NCI-H460 (cell line): ENCODE data around the gene SMYD3. TPM values are rescaled to one million over a fixed set of nuclear protein-coding genes. Genes with fewer than 3 reads are reported as not detected.
"Not testable (repeated sequence)": the region's sequence is repeated elsewhere in the genome, so short reads cannot be mapped to it uniquely, and the experiment has no call there.

Experiments used
- DNase-seq: peaks from one replicate; pipeline ENCODE4 v3.0.0-alpha.2; 2016; ENCODE audit warnings: low read depth; ENCODE audit errors: extremely low read depth
- total RNA-seq: library from RNA; depleted of rRNA; stranded (reverse); fragments of >200 nt; shearing (Covaris generic); gene quantifications from 2 replicates; pipeline ENCODE4 v1.2.3, GENCODE V29; 2014

The SMYD3 gene
- total RNA-seq, 1 experiment from 2014 or later: 348 TPM

DNA sequence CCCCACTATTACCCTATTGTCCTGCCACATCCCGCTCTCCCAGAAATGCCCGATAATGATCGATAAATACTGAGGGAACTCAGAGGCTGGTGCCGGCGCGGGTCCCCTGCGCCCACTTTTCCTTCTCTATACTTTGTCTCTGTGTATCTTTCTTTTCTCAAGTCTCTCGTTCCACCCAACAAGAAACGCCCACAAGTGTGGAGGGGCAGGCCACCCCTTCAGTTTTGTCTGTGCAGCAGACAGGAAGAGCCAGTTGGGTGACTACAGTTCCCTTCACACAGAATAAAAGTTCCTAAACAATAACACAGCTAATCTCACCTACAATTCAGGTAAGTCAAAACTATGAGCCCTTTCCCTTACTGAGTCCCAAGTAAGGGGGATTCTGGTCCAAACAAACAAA is 423.7 kb downstream of the SMYD3 start:
- DNase-seq: no peak

DNA sequence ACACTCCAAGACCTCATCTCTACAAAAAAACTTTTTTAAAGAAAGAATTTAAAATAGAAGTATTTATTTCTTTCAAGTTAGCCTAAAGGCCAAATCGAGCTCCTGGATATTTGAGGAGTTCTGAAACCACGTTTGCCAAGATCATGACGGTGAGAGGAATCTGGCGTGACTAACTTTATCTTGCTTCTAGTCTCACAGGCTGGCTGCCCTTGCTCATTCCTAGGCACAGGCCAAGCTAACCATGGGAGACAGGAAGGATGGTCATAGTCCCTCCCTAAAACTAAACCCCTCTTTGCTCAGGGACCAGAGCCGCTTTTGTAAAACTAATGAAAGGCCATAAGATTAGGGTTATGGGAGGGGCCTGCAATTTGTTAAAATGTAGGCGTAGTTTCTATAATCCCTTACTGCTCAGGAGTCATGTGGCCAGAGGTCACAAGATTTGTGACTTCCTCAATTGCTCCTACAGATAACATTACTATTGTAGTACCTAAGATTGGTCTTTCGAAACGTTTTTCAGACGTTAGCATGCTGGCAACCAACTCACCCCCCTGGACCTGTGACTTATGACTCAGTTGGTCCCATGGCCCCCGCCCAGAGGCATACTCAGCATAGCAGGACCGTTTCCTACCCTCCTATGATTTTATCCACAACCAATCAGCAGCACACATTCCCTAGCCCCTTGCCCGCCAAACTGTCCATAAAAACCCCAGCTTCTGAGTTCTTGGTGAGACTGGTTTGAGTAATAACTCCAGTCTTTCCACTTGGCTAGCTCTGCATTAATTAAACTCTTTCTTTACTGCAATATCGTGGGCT is 425.0 kb downstream of the SMYD3 start:
- no peak for DNase-seq

DNA sequence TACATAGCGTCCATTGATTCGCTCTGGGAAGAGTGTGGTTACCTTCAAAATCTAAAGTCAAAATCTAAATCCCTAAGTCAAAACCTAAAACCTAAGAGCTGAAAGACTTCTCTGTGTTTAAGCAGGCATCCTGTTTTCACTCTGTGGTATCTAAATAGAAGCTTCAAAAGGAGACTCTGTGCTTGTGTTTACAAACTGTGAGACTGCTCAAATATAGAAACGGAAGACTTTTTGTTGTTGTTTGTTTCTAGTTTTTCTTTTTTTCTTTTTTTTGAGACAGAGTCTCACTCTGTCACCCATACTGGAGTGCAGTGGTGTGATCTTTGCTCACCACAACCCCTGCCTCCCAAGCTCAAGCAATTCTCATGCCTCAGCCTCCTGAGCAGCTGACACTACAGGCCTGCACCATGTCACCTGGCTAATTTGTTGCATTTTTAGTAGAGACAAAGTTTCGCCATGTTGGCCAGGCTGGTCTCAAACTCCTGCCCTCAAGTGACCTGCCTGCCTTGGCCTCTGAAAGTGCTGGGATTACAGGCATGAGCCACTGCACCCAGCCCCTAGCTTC is 425.9 kb downstream of the SMYD3 start:
- DNase-seq: no peak

DNA sequence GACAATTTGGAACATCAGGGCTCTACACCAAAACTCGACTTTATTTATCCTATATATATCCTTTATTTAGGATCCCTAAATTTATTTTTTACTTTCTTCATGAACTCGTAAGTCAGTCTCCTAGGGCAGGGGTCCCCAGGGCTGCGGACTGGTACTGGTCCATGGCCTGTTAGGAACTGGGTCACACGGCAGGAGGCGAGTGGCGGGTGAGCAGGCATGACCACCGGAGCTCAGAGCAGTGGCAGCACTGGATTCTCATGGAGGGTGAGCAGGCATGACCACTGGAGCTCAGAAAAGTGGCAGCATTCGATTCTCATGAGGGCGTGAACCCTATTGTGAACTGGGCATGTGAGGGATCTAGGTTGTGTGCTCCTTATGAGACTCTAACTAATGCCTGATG is 427.0 kb downstream of the SMYD3 start:
- DNase-seq: no peak

DNA sequence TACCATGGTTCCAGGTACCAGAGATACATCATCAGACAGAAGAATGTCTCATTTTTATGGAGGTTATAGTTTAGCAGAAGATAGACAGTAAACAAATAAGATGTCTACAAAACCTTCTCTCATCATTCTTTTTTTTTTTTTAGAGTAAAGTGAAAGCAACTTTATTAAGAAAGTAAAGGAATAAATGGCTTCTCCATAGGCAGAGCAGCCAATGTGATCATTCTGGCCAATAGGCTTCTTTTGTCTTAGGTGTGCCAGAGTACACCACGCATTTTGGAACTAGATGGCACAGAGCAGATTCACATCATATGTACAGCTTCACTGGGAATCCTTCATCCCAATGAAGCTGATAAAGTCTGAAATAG is 428.2 kb downstream of the SMYD3 start:
- no peak for DNase-seq

DNA sequence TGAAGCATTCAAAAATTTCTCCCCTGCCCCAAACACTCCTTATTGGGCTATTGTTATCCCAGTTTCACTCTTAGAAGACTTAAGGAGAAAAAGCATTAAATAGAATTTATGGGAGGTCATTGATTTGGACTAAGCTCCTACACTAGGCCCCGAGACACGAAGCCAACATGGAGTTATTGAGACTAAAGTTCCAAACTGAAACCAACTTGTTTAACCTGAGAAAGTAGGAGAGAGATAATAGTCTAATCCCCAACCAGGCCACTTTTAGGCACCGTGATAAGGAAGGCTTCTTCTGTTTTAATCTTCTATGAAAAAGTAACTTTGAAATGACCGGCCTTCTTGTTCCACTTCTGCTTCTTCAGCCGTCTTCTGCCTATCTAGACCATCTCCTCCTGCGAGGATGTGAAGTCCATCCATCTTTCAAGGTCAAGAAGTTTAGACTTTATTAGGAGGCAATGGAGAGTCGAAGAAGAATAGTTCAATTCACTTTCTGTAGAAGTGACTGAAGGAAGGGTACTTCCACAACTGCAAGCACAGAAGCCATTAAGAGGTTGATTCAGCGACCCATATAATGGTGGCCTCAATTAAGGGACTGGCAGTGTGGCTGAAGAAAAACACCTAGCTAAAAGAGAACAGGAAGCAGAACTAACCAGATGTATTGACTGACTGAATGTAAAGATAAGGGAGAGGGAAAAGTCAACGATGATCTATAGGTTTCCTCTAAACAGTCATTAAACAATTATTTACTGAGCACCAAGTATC is 428.8 kb downstream of the SMYD3 start:
- DNase-seq: no peak

DNA sequence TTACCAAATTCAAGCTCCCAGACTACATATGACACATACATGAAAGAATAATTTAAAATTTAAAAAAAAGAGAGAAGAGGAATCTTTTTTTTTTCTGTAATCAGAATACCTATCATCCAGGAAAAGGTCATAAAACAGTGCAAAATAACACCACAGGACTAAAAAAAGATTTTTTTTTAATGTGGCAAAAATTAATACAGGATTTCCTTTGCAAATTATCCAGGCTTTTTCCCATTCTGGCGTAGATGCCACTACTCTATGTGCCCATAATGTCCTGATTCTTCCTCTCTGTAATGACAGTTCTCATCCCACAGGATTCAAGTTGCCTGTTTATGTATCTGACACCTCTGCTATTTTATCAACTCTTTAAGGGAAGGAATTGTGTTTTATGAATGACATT is 429.6 kb downstream of the SMYD3 start:
- no peak for DNase-seq

DNA sequence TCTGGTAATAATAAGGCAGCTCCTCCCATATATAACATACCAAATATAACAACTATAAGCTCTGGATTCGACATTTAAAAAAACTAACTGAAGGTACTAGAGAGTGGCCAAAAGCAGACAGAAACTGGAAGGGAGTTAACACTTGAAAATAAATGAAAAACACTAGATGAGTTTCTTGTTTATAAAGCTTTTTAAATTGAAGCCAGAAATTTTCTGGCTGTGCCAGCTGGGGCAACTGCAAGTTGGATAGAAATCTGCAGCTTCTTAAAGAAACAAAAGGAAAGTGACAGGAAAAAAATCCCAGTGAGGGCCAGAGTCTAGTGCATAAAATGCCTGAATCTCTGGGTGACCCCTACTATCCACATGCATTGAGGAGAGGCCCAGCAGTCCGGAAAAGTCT is 432.7 kb downstream of the SMYD3 start:
- no peak for DNase-seq

DNA sequence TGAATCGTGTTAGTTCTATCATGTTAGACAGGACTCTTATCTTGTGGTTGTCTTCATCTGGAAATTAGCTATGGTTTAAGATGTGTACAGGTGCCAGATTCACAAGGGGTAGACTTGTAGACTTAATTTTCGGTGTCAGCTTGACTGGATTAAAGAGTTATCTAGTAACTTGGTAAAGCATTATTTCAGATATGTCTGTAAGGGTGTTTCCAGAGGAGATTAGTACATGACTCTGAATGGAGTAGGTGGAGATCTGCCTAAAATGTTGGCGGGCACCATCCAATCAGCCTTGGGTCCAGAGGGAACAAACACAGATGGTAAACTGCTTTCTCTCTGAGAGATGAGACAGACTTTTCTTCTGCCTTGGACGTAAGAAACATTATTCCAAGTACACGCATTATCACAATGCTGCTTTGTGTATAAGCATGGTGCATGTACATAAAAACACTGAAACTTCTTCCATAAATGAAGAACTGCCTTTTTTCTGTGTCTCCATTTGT is 434.6 kb downstream of the SMYD3 start:
- DNase-seq: no peak

DNA sequence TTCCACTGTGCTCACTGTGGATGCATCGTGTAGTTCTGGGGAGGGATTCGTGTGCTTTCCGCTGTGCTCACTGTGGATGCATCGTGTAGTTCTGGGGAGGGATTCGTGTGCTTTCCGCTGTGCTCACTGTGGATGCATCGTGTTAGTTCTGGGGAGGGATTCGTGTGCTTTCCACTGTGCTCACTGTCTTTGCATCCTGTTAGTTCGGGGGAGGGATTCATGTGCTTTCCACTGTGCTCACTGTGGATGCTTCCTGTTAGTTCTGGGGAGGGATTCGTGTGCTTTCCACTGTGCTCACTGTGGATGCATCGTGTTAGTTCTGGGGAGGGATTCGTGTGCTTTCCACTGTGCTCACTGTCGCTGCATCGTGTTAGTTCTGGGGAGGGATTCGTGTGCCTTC is 435.1 kb downstream of the SMYD3 start:
- not testable (repeated sequence) for DNase-seq

DNA sequence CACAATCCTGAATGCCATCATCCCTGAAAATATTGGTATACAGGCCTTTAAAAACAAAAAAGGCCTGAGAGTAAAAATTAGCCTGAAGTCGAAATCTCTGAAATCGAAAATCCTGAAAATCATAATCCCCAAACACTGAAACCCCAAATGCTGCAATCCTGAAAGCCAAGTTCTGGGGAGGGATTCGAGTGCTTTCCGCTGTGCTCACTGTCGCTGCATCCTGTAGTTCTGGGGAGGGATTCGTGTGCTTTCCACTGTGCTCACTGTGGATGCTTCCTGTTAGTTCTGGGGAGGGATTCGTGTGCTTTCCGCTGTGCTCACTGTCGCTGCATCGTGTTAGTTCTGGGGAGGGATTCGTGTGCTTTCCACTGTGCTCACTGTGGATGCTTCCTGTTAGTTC is 435.5 kb downstream of the SMYD3 start:
- DNase-seq: not testable (repeated sequence)

DNA sequence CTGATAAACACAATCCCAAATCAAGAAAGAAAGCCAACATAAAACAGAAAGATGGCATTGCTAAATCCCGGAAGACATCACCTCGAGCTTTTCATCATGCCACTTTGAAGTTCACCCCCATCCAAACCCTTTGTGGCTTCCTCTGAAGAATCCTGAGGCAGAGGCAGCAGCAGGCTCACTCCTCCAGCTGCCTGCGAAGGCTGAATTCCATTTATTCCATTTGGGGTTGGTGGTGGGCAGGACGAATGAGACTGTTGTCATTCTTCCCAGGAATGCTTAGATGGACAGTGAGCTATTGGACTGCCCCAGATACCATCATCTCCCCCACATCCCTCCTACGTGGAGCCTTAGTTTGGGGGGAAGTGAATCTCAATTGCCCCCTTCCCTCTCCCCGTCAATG is 437.5 kb downstream of the SMYD3 start:
- DNase-seq: no peak

DNA sequence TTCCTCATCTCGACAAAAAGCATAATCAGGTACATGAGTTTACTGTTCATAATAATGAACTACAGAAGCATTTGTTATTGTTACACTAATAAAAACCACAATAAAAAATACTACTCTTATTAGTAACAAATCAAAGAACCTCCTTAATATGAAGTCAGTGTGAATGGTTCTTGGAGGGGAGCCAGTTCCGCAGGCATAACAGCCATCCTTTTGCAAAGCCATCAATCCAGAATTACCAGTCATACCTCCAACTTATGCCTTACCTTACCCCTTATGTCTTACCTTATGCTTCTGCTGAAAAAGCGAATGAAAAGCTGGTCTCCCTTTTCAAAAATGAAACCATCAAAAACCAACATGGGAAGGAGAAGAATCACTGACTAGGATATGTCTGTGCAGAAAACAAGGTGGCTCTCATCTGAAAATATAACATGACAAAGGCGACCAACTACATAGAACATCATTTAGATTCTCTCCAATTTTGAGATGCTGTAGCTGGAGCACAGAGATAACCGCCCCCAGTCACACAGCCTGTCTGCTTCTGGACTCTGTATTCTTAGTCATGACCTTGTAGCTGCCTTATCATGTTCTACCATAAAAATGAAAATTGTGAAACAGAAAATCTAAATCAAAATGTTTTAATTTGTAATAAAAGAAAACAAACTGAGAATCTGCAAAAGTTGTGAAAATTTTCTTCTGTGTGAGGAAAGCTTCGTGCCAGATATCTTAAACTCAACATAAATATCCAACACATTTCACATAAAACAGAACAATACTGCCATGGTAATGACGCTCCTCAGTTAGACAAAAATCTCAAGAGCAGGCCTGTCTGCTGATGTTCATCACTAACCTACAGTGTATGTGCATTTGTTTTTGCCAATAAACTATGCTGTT is 438.2 kb downstream of the SMYD3 start:
- DNase-seq: no peak

DNA sequence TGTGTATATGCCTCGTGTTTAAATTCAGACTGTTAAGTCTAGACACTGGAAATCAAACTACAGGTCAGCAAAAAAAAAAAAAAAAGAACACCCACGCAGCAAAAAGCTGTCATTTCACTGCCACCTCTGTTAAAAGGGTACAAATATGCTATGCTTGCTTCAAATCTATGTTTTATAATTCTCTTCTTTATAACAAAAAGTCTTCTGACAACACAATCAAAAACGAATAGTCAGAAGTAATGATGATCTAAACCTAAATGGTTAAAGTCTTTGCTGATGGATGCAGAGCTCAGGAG is 438.9 kb downstream of the SMYD3 start:
- no peak for DNase-seq

DNA sequence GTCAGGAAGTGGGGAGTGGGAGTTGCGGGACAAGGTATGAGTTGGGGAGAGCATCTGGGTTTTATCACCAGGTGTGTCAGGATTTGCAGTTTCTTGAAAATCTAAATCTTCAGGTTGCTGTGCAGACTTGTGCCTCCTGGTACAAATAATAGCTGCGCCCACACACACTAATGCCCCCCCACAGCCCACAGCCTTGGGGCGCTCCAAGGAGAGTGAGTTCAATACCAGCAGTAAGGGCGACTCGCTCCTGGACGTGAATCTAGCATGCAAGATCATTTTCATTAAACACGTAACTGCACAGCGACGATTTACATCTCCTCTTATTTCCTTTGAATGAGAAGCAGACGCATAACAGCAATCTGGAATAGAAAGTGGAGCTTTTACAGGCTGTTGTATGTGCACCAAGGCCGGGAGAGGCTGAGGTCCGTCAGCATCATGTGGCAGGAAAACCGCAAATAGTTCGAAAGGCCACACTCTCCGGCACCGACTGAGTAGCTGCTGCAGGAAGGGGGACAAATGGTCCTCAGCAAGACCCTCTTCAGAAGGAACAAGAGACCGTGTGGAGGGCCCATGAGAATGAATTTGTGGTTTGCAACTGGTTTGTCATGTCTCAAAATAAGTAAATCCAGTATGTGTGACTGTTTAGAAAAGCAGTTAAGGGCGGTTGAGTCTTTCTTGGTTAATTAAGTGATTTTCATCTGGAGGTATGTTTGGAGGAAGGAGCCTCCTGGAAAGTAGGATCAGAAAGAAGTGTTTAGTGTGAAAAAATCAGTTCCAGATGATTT is 439.5 kb downstream of the SMYD3 start:
- DNase-seq: no peak

DNA sequence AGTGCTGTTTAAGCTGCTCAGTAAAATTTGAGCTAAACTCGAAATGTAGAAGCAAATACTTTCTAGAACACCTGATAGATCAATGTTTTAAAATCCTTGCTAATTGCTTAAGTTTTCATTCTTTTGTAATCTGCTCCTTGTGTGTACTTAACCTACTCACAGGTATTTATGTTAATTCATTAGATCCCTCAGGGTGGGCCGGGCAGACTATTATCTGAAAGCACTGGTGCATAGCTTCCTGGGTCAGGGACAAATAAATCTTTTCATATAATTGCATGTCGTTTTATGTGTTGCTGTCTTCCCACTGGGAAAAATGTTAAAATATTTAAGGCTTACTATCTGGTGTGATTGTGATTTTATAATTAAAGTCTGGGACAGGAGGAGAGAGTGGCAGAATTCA is 440.5 kb downstream of the SMYD3 start:
- DNase-seq: no peak

DNA sequence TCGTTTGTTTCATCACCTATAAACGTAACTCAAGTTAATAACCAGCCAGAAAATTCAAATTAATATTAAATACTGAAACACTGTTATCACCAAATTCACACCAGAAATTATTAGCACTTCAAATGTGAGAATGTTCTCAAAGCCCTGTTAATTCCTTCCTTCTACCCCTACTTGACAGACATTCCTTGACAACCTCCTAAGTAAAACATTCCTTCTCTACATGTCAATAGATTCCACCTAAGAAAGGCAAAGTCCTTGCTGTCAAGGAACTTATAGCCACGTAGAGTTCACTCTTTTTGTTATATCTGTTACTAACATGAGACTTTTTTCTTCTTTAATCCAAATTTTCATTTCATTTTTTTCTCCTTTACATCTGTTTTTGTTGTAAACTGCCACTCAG is 441.5 kb downstream of the SMYD3 start:
- no peak for DNase-seq

DNA sequence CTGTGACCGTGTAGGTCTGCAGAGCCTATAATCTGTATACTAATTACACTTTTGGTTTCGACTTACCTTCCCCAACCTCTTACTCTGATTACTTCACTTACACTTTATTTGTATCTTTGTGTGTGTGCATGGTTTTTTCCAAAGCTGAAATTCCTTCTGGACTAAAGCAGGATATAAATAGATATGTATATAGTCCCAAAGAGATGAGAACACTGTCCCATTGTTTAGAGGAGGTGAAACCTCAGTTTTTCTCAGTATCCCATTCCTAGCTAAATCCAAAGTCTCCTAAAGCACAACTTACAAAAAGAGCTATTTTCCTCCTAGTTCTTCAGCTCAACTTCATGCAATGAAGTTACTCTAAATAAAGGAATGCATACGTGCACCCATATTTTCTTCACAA is 442.2 kb downstream of the SMYD3 start:
- no peak for DNase-seq

DNA sequence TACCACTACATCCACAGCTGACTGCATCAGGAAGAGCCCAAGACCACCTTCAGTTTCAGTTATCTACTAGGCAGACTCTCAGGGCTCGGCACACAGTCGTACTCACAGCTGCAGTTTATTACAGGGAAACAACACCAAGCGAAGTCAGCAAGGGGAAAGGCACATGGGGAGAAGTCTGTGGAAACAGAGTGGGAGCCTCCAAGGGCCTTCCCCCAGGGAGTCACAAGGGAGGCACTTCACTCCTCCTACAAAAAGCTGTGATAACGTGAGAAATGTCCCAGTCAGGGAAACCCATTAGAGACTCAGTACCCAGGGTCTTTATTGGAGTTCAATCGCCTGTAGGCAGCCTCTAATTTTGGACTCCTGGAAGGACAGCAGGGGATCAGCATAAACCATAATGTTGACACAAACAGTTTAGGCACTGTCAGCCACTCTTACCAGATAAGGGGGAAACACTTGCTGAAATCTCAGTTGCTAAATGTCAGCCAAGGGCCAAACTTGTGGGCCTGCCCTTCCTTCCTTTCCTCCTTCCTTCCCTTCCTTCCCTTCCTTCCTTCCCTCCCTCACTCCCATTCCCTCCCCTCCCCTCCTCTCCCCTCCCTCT is 444.0 kb downstream of the SMYD3 start:
- DNase-seq: no peak

DNA sequence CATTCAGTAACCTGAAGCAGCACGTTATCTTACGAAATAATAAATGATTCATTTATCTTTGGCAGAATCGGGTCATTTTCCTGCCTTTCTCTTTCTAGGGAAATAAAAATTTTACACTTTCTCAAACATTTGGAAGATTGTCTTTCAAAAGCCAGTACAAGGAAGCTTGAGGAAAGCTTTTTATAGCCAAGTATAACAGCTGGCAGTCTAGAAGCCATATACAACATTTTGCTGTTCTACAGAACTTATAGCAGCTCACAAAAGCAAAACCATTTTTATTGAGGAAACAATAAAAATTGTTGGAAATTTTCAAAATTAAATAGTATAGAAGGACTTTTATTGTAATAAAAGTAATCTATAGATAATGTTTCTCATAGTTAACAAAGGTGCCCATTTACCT is 448.6 kb downstream of the SMYD3 start:
- DNase-seq: no peak
